ENCODE results near the gene HLA-DMB.

HLA-DMB gene

DNA sequence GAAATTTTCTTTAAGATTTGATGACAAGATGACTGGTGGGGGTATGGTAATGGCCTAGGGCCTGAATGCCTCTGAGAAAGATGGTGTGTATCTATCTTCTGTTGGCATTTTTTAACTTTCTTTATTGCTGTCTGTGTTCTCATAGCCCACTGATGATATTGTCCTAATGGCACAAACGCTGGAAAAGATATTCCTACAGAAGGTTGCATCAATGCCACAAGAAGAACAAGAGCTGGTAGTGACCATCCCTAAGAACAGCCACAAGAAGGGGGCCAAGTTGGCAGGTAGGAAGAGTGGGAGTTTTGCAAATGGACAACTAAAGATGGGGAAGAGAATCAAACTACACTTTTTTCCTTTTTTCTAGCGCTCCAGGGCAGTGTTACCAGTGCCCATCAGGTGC is 35.1 kb upstream of the HLA-DMB start:
- H3K9me3 ChIP-seq (ENCODE audit: control insufficient read depth, insufficient read depth, low read length), result no peaks in the 10 kb centered on the region
- H3K36me3 ChIP-seq (ENCODE audit: insufficient read depth, low read length), result peaks cover 78% of the 10 kb centered on the region
- H3K4me1 ChIP-seq (ENCODE audit: insufficient read depth, low read length), result no peaks in the 10 kb centered on the region; the same call in 1 of the 2 replicates
- H3K9ac ChIP-seq (ENCODE audit: low read depth, low read length), result no peak overlapping the region

GRCh38 chr6:32974541-32975308 is 33.9 kb upstream of the HLA-DMB start:
- Histone ChIP-seq H3K36me3 (ENCODE audit: insufficient read depth, low read length) (peaks cover 66% of the 10 kb centered on the region), H3K4me1 (ENCODE audit: insufficient read depth, low read length) (no peaks in the 10 kb centered on the region; the same call in 1 of the 2 replicates), H3K9me3 (ENCODE audit: control insufficient read depth, insufficient read depth, low read length) (no peaks in the 10 kb centered on the region), H3K9ac (ENCODE audit: low read depth, low read length) (peak overlapping the region; percentile 84; the same call in 1 of the 2 replicates)

DNA sequence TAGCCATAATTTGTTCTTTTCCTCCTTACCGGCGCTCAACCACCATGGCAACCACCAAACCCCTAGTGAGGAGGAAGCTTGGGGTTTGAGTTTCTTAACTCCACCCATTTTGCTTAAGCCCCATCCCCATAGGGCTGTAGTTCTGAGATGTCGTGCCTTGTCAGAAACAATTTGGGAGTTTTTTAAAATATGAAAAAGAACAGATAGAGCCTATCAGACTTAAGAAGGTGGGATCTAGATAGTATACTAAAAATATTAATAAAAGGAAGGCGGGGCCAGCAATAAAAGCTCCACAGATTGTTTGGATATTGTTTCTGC is 33.1 kb upstream of the HLA-DMB start:
- Histone ChIP-seq H3K4me1 (ENCODE audit: insufficient read depth, low read length) (no peaks in the 10 kb centered on the region; the same call in 1 of the 2 replicates), H3K36me3 (ENCODE audit: insufficient read depth, low read length) (peaks cover 59% of the 10 kb centered on the region), H3K9me3 (ENCODE audit: control insufficient read depth, insufficient read depth, low read length) (no peaks in the 10 kb centered on the region), H3K9ac (ENCODE audit: low read depth, low read length) (peak overlapping the region; percentile 84; the same call in 1 of the 2 replicates)

DNA sequence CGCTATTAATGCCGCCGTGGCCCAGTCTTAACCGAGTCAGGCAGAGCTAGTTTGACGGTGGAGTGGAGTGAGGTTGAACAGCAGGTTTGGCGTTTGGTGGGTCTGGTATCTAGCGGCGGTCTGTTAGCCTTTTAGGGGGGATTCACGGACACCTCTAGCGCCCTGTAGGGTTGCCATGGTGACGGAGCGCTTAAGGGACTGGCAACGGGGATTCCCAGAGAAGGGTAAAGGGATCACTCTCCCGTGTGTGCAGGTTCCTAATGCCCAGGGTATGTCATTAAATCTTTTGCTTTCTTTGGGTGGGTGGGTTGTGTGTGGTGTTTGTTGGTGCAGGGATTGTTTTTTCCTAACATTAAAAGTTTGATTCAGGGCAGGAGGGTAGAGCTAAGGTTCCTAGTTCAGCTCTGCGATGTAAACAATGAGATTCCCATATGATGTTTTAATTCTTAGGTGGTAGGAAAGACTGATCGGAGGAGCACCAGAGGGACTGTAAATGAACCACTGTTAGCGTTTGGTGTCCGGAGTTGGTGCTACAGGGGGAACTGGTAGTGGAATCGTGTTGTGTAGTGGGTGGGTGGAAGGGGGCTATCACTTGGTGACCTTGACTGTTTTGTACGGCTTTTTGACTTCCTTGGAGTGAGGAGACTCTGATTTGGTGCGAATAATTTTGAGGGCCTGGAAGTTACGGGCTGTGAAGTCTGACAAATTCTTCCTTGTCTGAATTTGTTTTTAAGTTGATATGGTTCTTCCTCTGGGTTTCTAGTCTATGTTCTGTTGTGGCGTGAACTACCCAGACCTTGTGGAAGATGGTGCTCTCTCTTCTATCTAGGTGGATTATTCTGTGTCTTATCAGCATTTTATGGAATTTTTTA is 32.6 kb upstream of the HLA-DMB start:
- H3K9ac ChIP-seq (ENCODE audit: low read depth, low read length), result peak overlapping the region; percentile 84
- peaks cover 54% of the 10 kb centered on the region for H3K36me3 ChIP-seq (ENCODE audit: insufficient read depth, low read length)
- H3K9me3 ChIP-seq (ENCODE audit: control insufficient read depth, insufficient read depth, low read length), result no peaks in the 10 kb centered on the region
- H3K4me1 ChIP-seq (ENCODE audit: insufficient read depth, low read length), result no peaks in the 10 kb centered on the region; the same call in 1 of the 2 replicates

DNA sequence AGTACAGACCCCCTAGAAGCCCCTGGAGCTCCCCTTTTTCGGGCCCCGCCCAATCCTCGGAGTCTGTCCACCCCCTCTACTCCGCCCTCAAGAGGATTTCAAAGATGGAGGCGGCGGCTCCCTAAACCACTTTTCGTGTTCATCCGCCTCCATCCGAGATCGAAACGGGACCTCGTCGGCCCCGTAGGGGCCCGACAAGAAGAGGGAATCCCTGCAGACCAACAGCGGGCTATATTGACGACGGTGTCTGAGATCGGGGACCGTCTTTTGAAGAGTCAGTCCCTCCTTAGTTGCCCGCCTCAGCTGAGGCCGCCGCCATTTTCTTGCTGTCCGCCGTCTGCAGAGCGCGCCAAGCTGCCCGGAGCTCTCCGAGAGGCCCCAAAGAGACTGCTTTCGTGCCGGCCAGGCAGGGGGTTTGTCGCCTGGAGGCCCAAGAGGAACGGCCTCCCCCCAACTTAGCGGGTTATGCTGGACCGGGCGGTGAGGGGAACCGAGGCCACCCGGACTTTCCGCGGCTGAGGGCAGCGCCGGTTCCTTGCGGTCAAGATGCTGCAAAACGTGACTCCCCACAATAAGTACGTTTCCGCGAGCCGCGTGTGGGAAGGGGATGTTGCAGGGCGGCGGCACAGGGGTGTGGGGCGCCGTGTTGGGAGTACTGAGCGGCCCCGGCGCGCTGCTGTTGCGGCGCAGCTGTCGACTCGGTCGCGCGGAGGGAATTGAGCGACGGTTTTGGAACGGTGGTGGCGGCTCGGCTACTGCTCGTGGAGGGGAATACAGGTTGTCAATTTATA is 31.7 kb upstream of the HLA-DMB start:
- Histone ChIP-seq H3K9ac (ENCODE audit: low read depth, low read length) (peak overlapping the region; percentile 84), H3K9me3 (ENCODE audit: control insufficient read depth, insufficient read depth, low read length) (no peaks in the 10 kb centered on the region), H3K36me3 (ENCODE audit: insufficient read depth, low read length) (peaks cover 46% of the 10 kb centered on the region), H3K4me1 (ENCODE audit: insufficient read depth, low read length) (no peaks in the 10 kb centered on the region; the same call in 1 of the 2 replicates)

DNA sequence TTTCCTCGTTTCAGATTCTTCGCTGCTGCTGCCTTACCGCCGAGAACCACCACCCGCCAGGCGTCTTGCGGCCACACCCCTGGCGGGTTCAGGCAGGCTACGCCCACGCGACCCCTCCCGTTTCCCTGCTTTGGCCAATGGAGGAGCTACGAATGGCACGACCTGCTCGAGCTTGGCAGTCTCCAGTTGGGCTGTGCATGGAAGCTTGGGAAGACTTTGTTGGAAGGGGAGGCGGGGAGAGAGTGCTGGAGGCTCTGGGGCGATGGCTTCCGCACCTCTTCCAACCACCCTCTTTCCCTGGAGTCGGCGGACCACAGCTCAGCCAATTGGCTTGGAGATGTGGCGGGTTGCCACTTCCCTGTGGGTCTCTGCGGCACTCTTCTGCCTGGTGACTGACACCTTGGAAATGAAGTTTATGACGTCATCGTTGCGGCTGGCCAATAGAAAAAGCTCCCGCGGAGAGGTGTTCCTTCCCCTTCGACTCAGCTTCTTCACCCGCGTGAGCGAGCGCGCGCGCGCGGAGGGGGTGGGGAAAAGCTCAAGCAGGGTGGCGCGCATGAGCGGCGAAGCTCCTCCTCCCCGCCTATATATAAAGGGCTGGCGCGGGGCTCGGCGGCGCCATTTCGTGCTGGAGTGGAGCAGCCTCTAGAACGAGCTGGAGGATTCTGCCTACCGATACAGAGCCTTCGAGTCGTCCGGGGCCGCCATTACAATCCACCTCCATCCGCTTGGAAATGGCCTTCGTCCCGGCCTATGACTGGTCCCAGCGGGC is 30.9 kb upstream of the HLA-DMB start:
- Histone ChIP-seq H3K36me3 (ENCODE audit: insufficient read depth, low read length) (peaks cover 38% of the 10 kb centered on the region), H3K9ac (ENCODE audit: low read depth, low read length) (peak overlapping the region; percentile 99), H3K4me1 (ENCODE audit: insufficient read depth, low read length) (peaks cover 2% of the 10 kb centered on the region), H3K9me3 (ENCODE audit: control insufficient read depth, insufficient read depth, low read length) (no peaks in the 10 kb centered on the region)

DNA sequence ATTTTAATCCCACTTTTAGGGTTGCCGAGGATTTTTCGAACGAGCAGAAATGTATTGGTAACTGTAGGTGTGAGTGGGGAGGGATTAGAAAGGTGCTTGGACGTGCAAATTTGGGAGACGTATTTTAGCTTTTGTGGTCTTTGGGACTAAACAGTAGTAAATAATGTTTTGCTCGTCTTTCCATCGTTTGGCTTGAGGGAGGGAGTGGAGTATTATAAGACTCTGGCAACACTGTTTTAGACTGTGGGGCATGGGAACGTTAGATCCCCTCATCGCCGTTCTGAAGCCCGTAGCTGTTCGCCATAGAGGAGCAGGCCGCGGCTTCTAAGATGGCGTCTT is 30.4 kb upstream of the HLA-DMB start:
- H3K36me3 ChIP-seq (ENCODE audit: insufficient read depth, low read length), result peaks cover 32% of the 10 kb centered on the region
- no peaks in the 10 kb centered on the region for H3K9me3 ChIP-seq (ENCODE audit: control insufficient read depth, insufficient read depth, low read length)
- H3K4me1 ChIP-seq (ENCODE audit: insufficient read depth, low read length), result peaks cover 6% of the 10 kb centered on the region
- H3K9ac ChIP-seq (ENCODE audit: low read depth, low read length), result peak overlapping the region; percentile 99

GRCh38 chr6:32970413-32971241 is 29.8 kb upstream of the HLA-DMB start:
- H3K36me3 ChIP-seq (ENCODE audit: insufficient read depth, low read length), result peaks cover 27% of the 10 kb centered on the region
- no peaks in the 10 kb centered on the region for H3K9me3 ChIP-seq (ENCODE audit: control insufficient read depth, insufficient read depth, low read length)
- peaks cover 6% of the 10 kb centered on the region for H3K4me1 ChIP-seq (ENCODE audit: insufficient read depth, low read length)
- peak overlapping the region; percentile 99 for H3K9ac ChIP-seq (ENCODE audit: low read depth, low read length)

- Histone ChIP-seq H3K9me3 (ENCODE audit: control insufficient read depth, insufficient read depth, low read length) (no peaks in the 10 kb centered on the region), H3K4me1 (ENCODE audit: insufficient read depth, low read length) (peaks cover 6% of the 10 kb centered on the region), H3K9ac (ENCODE audit: low read depth, low read length) (peak overlapping the region; percentile 98), H3K36me3 (ENCODE audit: insufficient read depth, low read length) (peaks cover 19% of the 10 kb centered on the region)
Measured at GRCh38 chr6:32969685-32970412, 29.0 kb upstream of the HLA-DMB start.

GRCh38 chr6:32968867-32969684 is 28.2 kb upstream of the HLA-DMB start:
- H3K9ac ChIP-seq (ENCODE audit: low read depth, low read length), result peak overlapping the region; percentile 98
- H3K4me1 ChIP-seq (ENCODE audit: insufficient read depth, low read length), result peaks cover 6% of the 10 kb centered on the region; the same call in 1 of the 2 replicates
- H3K9me3 ChIP-seq (ENCODE audit: control insufficient read depth, insufficient read depth, low read length), result no peaks in the 10 kb centered on the region
- H3K36me3 ChIP-seq (ENCODE audit: insufficient read depth, low read length), result peaks cover 11% of the 10 kb centered on the region; the same call in 1 of the 2 replicates

- H3K36me3 ChIP-seq (ENCODE audit: insufficient read depth, low read length), result peaks cover 4% of the 10 kb centered on the region; the same call in 1 of the 2 replicates
- peak within 1 kb of the TSS; percentile 98 for H3K9ac ChIP-seq (ENCODE audit: low read depth, low read length)
- H3K9me3 ChIP-seq (ENCODE audit: control insufficient read depth, insufficient read depth, low read length), result no peaks in the 10 kb centered on the region
- peaks cover 6% of the 10 kb centered on the region; the same call in 1 of the 2 replicates for H3K4me1 ChIP-seq (ENCODE audit: insufficient read depth, low read length)
Measured at GRCh38 chr6:32968093-32968866, 27.5 kb upstream of the HLA-DMB start, which contains the start of gene BRD2. TSS of gene BRD2 (plus strand) at chr6:32968594. CDS start at chr6:32972899, 4,305 bp downstream.

Measured in ES-I3 (cell line).